ENCODE measurements around the gene SH3BP4. TPM values are rescaled to one million over a fixed set of nuclear protein-coding genes. Genes with fewer than 3 reads are reported as not detected.

Gene SH3BP4
- polyA plus RNA-seq, 1 experiment: 224 TPM

DNA sequence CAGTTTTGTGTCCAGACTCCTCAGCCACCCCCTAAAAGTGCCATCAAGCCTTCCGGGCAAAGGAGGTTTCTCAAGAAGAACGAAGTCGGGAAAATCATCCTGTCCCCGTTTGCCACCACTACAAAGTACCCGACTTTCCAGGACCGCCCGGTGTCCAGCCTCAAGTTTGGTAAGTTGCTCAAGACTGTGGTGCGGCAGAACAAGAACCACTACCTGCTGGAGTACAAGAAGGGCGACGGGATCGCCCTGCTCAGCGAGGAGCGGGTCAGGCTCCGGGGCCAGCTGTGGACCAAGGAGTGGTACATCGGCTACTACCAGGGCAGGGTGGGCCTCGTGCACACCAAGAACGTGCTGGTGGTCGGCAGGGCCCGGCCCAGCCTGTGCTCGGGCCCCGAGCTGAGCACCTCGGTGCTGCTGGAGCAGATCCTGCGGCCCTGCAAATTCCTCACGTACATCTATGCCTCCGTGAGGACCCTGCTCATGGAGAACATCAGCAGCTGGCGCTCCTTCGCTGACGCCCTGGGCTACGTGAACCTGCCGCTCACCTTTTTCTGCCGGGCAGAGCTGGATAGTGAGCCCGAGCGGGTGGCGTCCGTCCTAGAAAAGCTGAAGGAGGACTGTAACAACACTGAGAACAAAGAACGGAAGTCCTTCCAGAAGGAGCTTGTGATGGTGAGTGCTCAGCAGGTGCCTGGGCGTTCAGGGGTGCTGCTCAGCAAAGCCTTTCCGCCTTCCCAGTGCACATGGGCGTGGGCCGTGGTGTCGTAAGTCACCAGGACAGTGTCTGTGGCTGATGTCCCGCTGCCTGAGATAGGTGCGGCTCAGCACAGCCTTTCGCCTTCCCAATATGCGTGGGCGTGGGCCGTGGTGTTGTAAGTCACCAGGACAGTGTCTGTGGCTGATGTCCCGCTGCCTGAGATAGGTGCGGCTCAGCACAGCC is 91.0 kb downstream of the SH3BP4 start:
- Histone ChIP-seq H3K4me3 (ENCODE audit: low read depth, low read length) (no peak overlapping the region), H3K27ac (ENCODE audit: low read depth, low read length) (no peak overlapping the region), H3K9me3 (ENCODE audit: control insufficient read depth, insufficient read depth, low read length) (peaks cover 6% of the 10 kb centered on the region; the same call in 1 of the 2 replicates), H3K27me3 (ENCODE audit: control insufficient read depth, insufficient read depth, low read length) (no peaks in the 10 kb centered on the region)
- ChIA-PET POLR2A (no interaction called here), CTCF (no interaction called here)
- no peak for DNase-seq (ENCODE audit: low read depth, low spot score)
- TF ChIP-seq, protein P1, sequence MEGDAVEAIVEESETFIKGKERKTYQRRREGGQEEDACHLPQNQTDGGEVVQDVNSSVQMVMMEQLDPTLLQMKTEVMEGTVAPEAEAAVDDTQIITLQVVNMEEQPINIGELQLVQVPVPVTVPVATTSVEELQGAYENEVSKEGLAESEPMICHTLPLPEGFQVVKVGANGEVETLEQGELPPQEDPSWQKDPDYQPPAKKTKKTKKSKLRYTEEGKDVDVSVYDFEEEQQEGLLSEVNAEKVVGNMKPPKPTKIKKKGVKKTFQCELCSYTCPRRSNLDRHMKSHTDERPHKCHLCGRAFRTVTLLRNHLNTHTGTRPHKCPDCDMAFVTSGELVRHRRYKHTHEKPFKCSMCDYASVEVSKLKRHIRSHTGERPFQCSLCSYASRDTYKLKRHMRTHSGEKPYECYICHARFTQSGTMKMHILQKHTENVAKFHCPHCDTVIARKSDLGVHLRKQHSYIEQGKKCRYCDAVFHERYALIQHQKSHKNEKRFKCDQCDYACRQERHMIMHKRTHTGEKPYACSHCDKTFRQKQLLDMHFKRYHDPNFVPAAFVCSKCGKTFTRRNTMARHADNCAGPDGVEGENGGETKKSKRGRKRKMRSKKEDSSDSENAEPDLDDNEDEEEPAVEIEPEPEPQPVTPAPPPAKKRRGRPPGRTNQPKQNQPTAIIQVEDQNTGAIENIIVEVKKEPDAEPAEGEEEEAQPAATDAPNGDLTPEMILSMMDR (IDR thresholded peaks at IDR 0.05; ENCODE audit: low read depth, low read length): no peak

DNA sequence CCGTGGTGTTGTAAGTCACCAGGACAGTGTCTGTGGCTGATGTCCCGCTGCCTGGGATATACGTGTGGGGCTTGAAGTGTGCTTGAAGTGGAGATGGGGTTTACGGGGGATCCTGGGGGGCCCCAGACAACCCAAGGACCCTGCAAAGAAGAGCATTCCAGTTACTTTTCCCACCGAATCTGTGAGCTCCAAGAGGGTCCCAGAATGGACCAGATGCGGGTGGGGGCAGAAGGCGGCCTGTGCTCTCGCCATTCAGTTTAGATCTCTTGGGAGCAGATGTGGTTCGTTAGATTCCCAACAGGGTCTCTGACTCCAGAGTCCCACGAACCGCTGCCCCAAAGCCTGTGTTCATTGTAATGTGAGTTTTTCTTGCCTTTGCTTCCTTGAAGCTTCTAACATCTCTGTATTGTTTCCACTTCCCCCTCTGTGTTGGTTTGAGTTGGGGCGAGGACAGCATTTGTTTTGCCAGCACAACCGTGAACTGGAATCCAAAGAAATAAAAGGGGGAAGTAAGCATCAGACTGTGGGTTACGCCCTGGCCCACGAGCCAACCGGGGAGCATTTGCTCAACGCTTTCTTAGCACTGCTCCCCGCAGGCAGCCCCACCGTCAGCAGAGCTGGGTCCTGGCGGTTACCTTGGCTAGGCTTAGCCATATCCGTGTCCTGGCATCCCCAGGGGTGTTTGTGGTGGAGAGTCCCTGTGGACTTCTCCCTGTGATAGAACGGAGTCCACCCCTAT is 92.1 kb downstream of the SH3BP4 start:
- TF ChIP-seq, protein P1 (IDR thresholded peaks at IDR 0.05; ENCODE audit: low read depth, low read length): no peak
- POLR2A ChIA-PET: no interaction called here
- Histone ChIP-seq H3K9me3 (ENCODE audit: control insufficient read depth, insufficient read depth, low read length) (peaks cover 6% of the 10 kb centered on the region; the same call in 1 of the 2 replicates), H3K27ac (ENCODE audit: low read depth, low read length) (no peak overlapping the region), H3K4me3 (ENCODE audit: low read depth, low read length) (no peak overlapping the region), H3K27me3 (ENCODE audit: control insufficient read depth, insufficient read depth, low read length) (no peaks in the 10 kb centered on the region)
- CTCF ChIA-PET: no interaction called here
- DNase-seq (ENCODE audit: low read depth, low spot score): no peak

DNA sequence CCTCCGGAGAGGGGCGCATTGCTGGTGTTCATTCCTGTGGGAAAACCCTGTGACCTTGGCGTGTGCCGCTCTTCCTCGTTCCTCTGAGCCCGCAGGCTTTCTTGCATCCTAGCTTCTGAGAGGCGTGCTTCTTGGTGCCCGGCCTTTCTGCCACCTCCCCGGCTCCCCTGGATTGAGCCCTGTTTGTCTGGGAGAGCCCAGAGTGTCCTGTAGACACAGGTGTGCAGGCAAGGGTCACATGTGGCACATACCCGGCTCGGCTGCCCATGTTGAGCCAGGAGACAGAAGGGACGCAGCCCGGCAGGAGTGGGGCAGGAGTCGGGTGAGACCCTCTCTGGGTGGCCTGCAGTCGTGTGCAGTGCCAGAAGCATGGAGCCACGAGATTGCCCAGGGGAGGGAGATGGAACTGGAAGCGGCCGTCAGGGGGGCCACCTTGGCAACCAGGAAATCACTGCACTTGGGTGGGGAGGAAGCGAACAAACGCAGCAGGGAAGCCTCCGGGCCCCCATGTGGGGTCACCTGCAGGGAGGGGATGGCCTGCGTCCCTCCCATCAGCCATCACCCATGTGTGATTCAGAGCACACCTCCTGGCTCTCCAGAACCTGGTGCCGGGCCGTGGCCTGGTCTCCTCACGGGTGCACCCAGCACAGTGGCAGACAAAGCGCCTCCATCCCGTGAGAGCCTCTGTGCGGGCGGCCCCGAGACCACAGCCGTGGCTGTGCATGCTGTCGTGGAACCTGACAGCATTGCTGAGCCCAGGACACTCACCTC is 92.9 kb downstream of the SH3BP4 start:
- no peak for DNase-seq (ENCODE audit: low read depth, low spot score)
- TF ChIP-seq, protein P1 (IDR thresholded peaks at IDR 0.05; ENCODE audit: low read depth, low read length): no peak
- no peaks in the 10 kb centered on the region for H3K27me3 ChIP-seq (ENCODE audit: control insufficient read depth, insufficient read depth, low read length)
- H3K9me3 ChIP-seq (ENCODE audit: control insufficient read depth, insufficient read depth, low read length): peaks cover 6% of the 10 kb centered on the region; the same call in 1 of the 2 replicates
- ChIA-PET CTCF (no interaction called here), POLR2A (no interaction called here)
- no peak overlapping the region for H3K27ac ChIP-seq (ENCODE audit: low read depth, low read length)
- no peak overlapping the region for H3K4me3 ChIP-seq (ENCODE audit: low read depth, low read length)

DNA sequence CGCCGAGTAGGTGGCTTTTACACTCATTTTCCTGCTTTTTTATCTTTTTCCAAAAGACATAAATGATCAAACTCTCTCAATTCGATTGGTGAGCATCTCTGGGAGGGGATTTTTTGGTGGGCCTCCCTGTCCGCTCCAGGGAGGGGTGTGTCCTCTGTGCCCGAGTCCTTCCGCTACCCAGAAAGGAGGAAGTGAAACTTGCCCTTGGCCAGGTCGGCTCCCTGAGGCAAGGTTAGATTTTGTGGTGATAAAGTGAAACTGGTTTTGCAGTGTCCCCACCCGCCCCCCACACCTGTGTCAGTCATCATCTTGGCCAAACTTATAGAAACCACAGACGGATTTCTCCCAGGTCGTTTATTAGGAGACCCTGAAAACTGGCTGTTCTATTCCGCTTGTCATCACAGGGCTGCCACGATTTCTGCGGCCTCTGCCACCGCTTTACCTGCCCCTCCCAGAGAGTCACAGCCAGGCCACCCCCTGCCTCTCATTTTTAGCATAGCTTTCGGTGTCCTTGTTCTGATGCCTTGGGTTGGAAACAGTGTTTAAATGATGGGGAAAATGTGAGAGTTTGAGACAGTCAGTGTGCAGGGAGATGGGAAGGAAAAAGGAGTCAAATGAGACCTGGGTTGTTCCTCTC is 93.6 kb downstream of the SH3BP4 start:
- ChIA-PET POLR2A (no interaction called here), CTCF (no interaction called here)
- DNase-seq (ENCODE audit: low read depth, low spot score): no peak
- H3K27me3 ChIP-seq (ENCODE audit: control insufficient read depth, insufficient read depth, low read length): no peaks in the 10 kb centered on the region
- TF ChIP-seq, protein P1 (IDR thresholded peaks at IDR 0.05; ENCODE audit: low read depth, low read length): no peak
- peaks cover 6% of the 10 kb centered on the region; the same call in 1 of the 2 replicates for H3K9me3 ChIP-seq (ENCODE audit: control insufficient read depth, insufficient read depth, low read length)
- no peak overlapping the region for H3K4me3 ChIP-seq (ENCODE audit: low read depth, low read length)
- H3K27ac ChIP-seq (ENCODE audit: low read depth, low read length): no peak overlapping the region
